ENCODE measurements around the gene ANP32B.
"Not testable (repeated sequence)": the region's sequence is repeated elsewhere in the genome, so short reads cannot be mapped to it uniquely, and the experiment has no call there.

The ANP32B gene

DNA sequence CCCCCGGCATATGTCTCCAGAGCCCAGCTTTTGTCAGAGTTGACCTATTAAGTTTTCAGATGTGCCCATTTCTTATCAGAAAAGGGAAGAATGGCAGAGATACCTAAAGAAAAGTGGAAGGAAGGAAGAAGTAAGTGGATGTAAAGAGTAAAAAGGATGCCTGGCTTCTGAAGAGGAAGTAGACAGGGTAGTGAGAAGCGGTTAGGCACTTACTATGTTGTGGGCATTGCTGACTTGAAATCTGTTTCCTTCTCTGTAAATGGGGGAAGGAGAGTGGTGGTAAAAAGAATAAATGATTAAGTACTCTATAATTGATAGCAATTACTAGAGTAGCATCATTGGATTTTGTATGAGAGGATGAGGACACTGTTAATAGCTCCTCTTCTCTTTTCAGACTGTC is 9.9 kb downstream of the ANP32B start:
- DNase-seq (ENCODE audit: low read depth in 2 of 2) = no peak

DNA sequence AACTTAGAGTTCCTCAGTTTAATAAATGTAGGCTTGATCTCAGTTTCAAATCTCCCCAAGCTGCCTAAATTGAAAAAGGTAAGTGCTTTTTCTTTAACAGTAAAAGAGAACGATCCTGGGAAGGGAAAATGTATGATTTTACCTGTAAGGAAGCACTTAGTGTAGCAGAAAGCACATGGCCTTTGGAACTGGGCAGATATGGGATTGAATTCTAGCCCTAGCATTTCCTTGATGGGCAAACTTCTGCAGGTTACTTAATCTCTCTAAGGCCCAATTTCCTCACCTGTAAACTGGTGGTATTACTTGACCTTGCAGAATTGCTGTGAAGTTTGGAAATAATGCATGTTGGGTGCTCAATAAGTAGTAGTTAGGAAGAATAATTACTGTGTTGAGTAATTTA is 11.6 kb downstream of the ANP32B start:
- DNase-seq (ENCODE audit: low read depth in 2 of 2) = no peak

DNA sequence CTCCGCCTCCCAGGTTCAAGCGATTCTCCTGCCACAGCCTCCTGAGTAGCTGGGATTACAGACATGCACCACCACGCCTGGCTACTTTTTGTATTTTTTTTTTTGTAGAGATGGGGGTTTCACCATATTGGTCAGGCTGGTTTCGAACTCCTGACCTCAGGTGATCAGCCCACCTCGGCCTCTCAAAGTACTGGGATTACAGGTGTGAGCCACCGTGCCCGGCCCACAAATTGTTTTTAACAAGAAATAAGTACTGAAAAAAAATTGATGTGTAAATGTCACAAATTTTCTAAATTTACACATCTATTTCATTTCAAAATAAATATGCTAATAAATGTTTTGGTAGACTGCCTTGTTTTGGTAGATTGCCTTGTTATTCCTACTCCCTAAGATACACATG is 13.5 kb downstream of the ANP32B start:
- not testable (repeated sequence) for DNase-seq (ENCODE audit: low read depth in 2 of 2)

DNA sequence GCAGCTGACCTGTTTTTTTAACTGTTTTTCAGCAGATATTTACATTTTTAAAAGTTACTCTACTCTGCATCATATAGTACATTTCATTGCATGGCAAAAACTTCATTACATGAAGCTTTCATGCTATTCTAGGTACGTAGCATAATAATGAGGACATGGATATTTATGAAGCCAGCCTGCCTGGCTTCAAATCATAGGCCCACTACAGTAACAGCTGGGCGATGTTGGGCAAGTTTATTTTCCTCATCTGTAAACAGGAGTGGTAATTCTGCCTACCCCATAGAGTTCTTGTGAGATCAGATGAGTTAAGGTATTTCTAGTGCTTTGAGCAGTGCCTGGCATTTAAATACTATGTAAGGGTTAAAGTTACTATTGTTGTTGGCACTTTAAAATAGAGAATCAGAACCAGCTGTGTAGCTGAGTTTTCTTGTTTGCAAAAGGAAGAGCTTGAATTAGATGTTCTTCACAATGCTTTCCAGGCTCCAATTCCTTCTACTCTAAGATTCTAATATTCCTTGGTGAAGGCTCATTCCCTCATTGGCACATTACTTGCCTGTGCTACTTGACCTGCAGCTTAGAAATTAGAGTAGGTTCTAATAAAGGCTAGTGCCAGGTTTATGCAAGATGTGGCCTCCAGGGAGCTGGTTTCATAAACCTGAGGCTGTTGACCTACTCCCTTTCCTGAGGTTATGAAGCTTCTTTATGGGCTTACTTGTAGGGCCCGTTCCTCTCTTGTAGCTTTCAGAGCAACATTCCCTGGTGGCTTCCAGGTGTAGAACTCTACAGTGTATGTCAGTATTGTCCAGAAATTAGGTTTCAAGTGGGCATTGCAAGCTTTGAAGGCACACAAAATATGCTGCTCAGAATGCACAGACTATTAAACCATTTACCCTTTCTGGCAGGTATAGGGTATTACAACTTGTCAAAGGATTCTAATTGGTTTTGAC is 14.5 kb downstream of the ANP32B start:
- DNase-seq (ENCODE audit: low read depth in 2 of 2) = no peak

DNA sequence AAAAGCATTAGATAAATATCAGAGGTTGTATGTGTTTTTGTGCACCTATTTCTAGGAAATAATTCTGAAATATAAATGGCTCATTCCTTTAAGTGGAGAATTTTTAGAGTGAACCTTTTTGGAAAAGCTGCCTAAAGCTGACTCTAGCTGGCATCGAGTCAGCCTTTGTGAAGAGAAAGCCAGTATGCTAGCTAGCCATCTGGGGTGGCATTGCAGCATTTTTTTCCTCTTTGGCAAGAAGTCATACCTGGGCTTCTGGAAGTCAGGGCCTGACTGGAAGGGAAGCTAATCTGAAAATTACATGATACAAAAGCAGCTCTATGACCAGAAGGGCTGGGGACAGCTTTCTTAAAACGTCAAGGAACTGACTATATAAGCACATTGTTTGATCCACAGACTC is 19.7 kb downstream of the ANP32B start:
- DNase-seq (ENCODE audit: low read depth in 2 of 2) = no peak

DNA sequence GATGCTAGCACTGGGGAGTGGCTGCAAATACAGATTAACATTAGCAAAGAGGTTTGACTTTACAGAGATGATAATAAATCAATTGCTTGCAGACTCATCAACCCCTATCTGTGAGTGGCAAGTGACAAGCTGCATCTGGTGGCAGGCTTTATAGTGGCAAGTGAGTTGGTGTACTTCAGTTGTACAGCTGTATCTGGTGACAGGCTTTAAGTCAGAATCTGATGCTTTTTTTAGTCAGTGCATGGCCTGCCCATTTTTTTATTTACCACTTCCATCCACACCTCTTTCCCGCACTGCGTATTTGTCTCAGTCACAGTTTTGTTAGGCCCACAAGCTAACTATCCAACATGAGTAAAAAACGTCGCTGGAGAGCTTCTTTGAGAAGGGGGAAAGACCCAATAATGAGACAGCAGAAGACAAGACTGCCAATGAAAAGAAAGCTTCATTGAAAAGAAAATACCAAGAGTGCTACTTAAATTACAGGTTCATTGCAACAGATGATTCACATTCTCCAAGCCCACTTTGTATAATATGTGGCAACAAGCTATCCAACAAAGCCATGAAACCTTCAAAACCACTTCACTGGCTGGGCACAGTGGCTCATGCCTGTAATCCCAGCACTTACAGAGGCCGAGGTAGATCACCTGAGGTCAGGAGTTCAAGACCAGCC is 23.1 kb downstream of the ANP32B start:
- DNase-seq (ENCODE audit: low read depth in 2 of 2) = no peak

DNA sequence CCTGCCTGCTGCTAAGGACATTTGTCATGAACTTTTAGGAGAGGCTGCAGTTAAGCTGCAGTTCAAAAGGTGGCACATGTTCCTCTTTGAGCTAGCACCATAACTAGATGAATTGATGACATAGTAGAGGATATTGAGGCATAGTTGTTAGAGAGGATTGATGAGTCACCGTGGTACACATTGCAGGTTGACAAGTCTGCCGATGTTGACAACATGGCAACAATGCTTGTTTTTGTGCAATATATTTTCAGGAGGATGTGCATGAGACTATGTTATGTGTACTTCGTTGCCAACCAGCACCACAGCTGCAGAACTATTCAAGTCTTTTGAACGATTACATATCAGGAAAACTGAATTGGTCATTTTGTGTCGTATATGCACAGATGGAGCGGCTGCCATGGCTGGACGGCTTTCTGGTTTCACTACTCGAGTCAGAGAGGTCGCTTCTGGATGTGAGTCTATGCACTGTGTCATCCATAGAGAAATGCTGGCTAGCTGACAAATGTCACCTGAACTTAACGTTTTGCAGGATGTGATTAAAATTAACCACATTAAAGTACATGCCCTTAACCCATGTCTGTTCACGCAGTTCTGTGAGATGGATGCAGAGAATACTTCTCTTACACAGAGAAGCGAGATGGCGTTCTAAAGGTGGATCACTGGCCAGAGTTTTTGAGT is 24.2 kb downstream of the ANP32B start:
- no peak for DNase-seq (ENCODE audit: low read depth in 2 of 2)

DNA sequence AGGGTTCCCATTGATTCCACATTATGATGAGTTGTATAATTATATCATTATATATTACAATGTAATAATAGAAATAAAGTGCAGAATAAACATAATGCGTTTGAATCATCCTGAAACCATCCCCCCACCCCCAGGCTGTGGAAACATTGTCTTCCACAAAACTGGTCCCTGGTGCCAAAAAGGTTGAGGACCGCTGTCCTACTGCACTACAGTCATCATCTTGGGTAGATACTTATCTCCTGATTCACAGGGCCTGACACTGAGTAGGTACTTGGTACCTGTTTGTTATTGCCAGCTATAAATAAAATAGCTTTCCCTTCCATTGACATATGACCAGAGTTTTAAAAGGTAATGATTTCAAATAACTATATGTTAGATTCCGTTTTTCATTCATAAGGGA is 25.6 kb downstream of the ANP32B start:
- no peak for DNase-seq (ENCODE audit: low read depth in 2 of 2)

DNA sequence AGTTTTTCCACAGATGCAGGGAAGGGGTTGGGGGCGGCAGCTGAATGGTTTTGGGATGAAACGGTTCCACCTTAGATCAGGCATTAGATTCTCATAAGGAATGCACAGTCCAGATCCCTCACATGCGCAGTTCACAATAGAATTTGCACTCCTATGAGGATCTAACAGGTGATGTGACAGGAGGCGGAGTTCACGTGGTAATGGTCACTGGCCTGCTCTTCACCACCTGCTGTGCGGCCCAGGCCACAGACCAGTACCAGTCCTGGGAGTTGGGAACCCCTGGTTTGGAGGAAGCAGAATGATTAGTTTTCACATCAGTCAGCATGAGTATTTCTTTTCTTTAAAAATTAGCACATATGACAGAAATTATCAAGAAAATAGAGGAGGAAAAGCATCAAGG is 26.3 kb downstream of the ANP32B start:
- no peak for DNase-seq (ENCODE audit: low read depth in 2 of 2)

DNA sequence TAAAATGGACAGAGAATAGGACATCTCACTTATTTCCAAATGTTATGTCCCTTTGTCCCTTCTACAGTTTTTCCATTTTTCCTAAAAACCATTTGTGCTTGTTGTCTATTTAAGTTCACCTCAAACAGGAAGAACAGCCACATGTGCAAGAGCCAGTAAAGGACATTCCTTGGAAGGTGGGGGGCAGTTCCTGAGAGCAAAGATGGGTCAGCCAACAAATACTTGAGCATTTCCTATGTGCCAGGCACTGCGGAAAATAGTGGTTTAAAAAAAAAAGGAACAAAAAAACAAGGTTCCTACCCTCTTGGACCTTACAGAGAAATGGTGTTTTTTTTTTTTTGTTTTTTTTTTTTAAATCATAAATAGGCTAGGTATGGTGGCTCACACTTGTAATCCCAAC is 26.8 kb downstream of the ANP32B start:
- DNase-seq (ENCODE audit: low read depth in 2 of 2) = no peak

DNA sequence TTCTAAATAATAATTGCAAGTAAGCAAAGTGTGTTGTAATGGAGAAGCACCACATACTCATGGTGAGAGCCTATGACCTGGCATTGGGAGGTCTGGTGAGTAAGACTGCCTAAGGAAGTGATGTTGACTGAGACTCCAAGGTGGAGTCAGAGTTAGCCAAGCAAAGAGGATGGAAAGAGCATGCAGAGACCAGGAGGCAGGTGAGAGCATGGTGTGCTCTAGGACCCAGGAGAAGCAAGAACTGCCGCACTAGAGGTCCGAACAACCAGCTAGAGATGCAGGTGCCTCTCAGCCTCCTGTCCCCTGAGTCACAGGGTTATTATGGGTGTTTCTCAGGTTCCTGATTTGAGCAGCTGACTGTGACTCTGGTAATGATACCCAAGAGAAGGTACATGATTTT is 27.3 kb downstream of the ANP32B start:
- no peak for DNase-seq (ENCODE audit: low read depth in 2 of 2)

DNA sequence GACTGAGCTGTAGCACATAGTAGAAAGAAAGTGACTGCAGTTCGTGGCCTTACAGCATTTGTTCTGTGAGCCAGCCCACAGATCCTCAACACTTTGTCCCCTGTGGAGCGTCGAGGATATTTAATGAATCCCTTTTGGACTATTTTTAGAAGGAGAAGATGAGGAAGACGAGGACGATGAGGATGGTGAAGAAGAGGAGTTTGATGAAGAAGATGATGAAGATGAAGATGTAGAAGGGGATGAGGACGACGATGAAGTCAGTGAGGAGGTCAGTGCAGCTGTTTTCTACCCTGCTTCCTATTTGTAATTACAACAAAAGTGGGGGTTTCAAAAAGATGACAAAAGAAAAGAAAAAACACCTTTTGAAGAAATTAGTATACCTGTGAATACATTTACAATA is 28.0 kb downstream of the ANP32B start:
- DNase-seq (ENCODE audit: low read depth in 2 of 2) = no peak

DNA sequence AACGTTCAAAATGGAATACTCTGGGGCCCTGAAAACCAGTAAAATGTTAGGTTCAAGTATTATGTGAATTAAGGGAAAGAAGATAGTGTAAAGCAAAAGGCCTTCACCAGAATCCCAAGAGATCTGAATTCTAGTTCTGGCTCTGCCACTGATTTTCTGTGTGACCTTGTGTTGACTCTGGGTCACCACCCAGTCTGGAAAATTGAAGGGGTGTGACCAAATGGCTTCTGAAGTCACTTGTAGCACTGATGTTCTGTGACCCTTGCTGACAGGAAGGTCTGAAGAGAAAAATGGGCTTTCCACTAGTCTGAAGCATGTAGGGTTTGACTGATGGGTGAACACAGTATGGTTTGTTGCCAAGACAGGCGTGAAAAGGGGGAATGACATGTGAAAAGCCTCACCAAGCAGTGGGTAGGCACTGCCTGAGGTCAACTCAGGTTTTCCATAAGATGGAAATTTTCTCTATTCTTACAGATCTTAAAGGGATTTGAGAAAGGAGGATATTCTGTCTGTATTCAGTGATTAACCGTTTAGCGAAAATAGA is 33.1 kb downstream of the ANP32B start:
- DNase-seq (ENCODE audit: low read depth in 2 of 2) = no peak

DNA sequence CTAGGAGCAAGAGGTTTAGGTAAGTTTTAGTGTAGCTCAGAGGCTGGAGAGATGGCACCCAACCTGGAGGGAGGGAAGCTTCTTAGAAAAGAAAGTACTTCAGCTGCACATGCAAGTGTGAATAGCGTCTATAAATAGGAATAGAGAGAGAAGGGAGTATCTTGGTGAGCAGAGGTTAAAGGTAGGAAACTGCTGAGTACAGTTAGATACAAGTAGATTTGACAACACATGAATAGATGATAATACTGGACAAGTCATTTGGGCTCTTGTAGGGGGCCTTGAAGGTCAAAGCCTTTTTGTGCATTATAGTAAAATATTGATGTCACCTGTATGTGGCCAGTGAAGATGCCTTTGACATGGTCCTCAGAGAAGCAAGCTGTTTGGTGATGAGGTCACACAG is 34.2 kb downstream of the ANP32B start:
- no peak for DNase-seq (ENCODE audit: low read depth in 2 of 2)

DNA sequence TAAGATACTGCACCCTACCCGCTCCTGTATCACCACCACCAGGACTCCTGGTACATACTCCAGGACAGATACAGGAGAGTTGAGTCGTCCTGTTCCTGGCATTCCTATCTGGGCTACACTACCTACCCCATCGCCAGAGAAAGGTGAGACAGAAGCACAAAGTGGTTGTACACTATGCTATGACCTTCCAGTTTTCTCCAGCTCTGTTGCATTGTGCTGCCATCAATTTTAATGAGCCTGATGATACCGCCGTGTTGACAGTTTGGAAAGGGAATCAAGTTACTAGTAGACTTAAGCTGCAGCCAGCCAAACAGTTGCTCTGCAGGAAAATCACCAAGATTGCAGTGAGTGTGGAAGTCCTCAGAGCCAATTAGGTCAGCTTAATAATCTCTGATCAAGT is 35.2 kb downstream of the ANP32B start:
- DNase-seq (ENCODE audit: low read depth in 2 of 2) = no peak

DNA sequence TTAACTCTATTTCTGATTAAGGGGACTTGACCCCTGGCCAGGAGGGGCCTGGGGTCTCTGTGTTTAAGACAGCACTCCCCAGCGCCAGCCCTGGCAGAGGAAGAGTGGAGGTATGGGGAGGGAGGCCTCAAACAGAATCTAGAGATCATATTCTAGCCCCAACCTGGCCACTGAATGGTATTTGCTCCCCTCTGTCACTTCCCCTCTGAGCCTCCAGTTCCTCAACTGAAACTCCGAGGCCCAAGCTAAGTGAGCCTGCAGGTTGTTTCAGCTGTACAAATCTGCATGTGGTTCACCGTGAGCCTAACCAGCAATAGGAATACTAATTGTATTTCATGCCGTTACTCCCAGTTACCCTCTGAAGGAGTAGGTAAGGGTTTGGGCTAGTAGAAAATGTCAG is 36.0 kb downstream of the ANP32B start:
- DNase-seq (ENCODE audit: low read depth in 2 of 2) = no peak

DNA sequence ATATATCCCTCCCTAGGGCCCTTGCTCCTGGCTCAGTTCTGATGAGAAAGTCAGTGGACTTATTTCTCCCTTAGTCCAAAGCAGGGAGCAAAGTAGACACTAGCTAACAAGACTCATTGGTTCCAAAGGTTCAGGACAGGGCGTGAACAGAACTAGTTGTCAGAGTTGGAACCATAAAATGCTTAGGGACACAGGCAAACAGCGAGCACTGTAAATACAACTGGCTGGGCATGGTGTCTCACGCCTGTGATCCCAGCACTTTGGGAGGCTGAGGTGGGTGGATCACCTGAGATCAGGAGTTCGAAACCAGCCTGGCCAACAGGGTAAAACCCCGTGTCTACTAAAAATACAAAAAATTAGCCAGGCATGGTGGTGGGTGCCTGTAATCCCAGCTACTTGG is 36.7 kb downstream of the ANP32B start:
- DNase-seq (ENCODE audit: low read depth in 2 of 2) = not testable (repeated sequence)

DNA sequence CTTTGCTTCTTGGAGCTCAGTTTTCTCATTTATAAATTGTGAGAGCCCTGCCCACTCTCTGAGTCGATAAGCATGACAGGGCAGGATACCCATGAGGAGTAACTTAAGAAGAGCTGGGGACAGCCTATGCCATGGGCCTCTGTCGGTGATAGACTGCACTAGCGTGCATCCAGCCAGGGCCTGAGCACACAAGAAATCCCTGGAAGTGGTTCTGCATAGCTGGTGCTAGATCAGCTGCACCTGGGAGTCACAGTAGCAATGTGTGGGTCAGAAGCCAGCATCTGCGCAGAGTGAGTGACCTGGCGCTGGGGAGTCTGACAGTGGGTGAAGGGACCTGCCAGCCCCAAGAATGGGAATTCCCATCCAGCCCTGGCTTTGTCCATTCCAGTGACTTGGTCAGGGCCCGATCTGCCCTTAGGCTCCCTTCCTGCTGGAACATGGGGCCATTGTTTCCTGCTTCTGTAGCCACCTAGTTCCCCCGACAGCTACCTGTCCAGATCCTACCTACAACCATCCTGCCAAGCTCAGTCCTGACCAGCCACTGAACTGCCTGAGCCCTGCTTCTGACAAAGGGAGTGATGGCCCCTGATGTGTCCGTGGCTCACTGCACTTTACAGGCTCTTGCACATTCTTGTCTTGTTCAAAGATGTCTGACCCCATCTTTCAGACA is 37.5 kb downstream of the ANP32B start:
- no peak for DNase-seq (ENCODE audit: low read depth in 2 of 2)

DNA sequence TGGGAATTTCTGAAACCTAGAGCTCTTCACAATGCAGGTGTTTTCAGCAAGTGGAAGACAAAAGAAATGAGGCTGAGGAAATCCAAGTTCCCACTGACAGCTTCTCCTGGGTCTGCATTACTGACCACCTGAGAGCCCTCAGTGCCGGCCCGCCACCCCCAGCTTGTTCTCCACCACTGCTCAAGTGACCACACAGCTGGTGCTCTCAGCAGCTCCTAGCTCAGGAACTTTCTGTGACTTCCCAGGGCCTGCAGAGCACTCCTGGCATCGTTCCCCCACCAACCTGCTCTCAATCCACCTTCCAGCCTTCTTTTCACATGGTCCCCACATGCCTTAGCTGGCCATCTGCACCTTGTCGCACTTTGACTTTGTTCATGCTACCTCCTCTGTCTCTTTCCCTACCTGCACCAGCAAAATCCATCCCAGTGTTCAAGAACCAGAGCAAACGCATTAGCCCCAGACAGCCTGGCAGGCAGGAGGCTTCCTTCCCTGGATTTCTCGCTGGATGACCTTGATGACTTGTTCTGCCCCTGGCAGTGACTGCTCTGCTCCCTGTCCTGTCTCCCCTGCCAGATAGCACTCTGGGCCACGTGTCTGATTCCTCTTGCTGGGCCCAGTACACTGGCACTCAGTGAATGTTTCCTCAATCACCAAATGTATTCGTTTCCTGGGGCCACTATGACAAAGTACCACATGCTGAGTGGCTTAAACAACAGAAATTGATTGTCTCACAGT is 38.3 kb downstream of the ANP32B start:
- no peak for DNase-seq (ENCODE audit: low read depth in 2 of 2)

DNA sequence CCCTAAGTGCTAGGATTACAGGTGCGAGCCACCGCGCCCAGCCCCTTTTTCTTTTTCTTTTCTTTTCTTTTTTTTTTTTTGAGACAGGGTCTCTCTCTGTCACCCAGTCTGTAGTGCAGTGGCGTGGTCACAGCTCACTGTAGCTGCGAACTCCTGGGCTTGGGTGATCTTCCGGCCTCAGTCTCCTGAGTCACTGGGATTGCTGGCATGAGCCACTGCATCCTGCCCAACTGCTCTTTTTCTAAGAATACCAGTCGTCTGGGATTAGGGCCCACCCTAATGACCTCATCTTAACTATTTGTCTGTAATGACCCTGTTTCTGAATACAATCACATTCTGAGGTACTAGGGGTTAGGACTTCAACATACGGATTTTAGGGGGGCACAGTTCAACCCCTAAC is 39.3 kb downstream of the ANP32B start:
- DNase-seq (ENCODE audit: low read depth in 2 of 2) = no peak

DNA sequence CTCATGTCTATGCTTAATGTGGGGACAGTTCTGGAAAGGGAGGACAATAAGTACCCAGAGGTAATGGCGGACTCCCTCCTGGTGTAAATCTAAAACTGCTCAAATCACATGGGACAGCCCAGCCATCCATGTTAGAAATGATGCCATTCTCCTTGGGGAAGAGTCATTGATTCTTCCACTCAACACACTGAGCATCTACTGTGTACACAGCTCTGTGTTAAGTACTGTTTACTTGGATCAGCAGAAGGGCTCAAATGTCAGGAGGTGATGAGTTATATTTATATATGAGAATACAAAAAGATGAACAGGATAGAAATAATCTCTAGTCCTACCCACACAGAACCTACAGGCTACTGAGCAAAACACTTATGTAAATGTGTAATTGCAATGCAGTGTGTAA is 41.6 kb downstream of the ANP32B start:
- no peak for DNase-seq (ENCODE audit: low read depth in 2 of 2)
